K562 (cell line): ENCODE measurements around the gene HERPUD2. TPM values are rescaled to one million over a fixed set of nuclear protein-coding genes. Genes with fewer than 3 reads are reported as not detected.
A peak's percentile ranks its signal among the peaks of the same experiment; 100 is the strongest.

Experiments used
- ARID1B ChIP-seq: fragments of 450-650 bp; IDR thresholded peaks from 2 replicates; pipeline ENCODE4 v1.6.1; 2016; ENCODE audit warnings: antibody characterized with exemption, mild to moderate bottlenecking, inconsistent platforms
- ATF3 ChIP-seq, 2 experiments: fragments of 450-650 bp in 1 of 2; sonication (generic) in 1 of 2; formaldehyde crosslinking in 1 of 2; IDR thresholded peaks in 1 of 2; conservative IDR thresholded peaks in 1 of 2; 2 replicates each; pipeline versions ENCODE4 v1.6.1 to v1.8.1; 2016 to 2023; ENCODE audit warnings: mild to moderate bottlenecking in 2 of 2, moderate library complexity in 2 of 2, inconsistent platforms in 1 of 2, missing genetic modification reagents in 1 of 2
- CREB3L1 ChIP-seq: fragments of 450-650 bp; IDR thresholded peaks from 2 replicates; pipeline ENCODE4 v1.6.1; 2014; ENCODE audit warnings: low read depth, mild to moderate bottlenecking, moderate library complexity, borderline replicate concordance
- DIDO1 ChIP-seq: fragments of 450-650 bp; IDR thresholded peaks from 2 replicates; pipeline ENCODE4 v1.6.1; 2016; ENCODE audit warnings: low read depth, missing biosample characterization, missing genetic modification characterization
- GABPA ChIP-seq: fragments of 200-800 bp; sonication (Bioruptor generic); conservative IDR thresholded peaks from 2 replicates; pipeline ENCODE4 v1.6.1; 2016; ENCODE audit warnings: low read depth, missing genetic modification characterization, missing compliant biosample characterization
- NR0B1 ChIP-seq: fragments of 450-650 bp; IDR thresholded peaks from one replicate; pipeline ENCODE4 v1.6.1; 2018; ENCODE audit warnings: mild to moderate bottlenecking, moderate library complexity; ENCODE audit not compliant: partially characterized antibody
- RBM34 ChIP-seq: fragments of 200-400 bp; formaldehyde crosslinking; IDR thresholded peaks from 2 replicates; pipeline ENCODE4 v1.6.1; 2018; ENCODE audit warnings: low read length, borderline replicate concordance; ENCODE audit not compliant: insufficient read depth
- REST ChIP-seq, 2 experiments: fragments of 450-650 bp; formaldehyde crosslinking in 1 of 2; IDR thresholded peaks; 2 replicates each; pipeline versions ENCODE4 v1.4.0 to v1.6.1; 2014 to 2020; ENCODE audit warnings: mild to moderate bottlenecking in 2 of 2, borderline replicate concordance in 1 of 2, low read depth in 1 of 2
- TAF1 ChIP-seq: IDR thresholded peaks from 2 replicates; pipeline ENCODE4 v1.6.1; 2011; ENCODE audit warnings: mild to moderate bottlenecking, low read length, moderate library complexity; ENCODE audit not compliant: insufficient read depth, control insufficient read depth, severe bottlenecking; ENCODE audit errors: extremely low read depth
- THRAP3 ChIP-seq: fragments of 450-650 bp; IDR thresholded peaks from 2 replicates; pipeline ENCODE4 v1.6.1; 2016; ENCODE audit warnings: mild to moderate bottlenecking, inconsistent platforms, borderline replicate concordance
- ZNF12 ChIP-seq: sonication (generic); formaldehyde crosslinking; IDR thresholded peaks from 2 replicates; pipeline ENCODE4 v1.4.0; 2020; ENCODE audit warnings: mild to moderate bottlenecking, missing genetic modification reagents
- ZNF263 ChIP-seq: sonication (generic); formaldehyde crosslinking; IDR thresholded peaks from 2 replicates; pipeline ENCODE4 v1.8.0; 2022; ENCODE audit warnings: mild to moderate bottlenecking, missing genetic modification reagents, borderline replicate concordance
- ZNF512 ChIP-seq: IDR thresholded peaks from 2 replicates; pipeline ENCODE4 v1.6.1; 2016; ENCODE audit warnings: missing genetic modification characterization, missing compliant biosample characterization
- polyA plus RNA-seq, 8 experiments: library from polyadenylated mRNA; depleted of rRNA in 4 of 8; stranded (reverse) in 5 of 8; unstranded in 3 of 8; fragments of >200 nt; fragmentation: Nextera tagmentation in 2 of 8; fragmentation: Illumina TruSeq in 1 of 8; extraction: Ambion mirVana in 2 of 8; extraction: Trizol in 1 of 8; gene quantifications; 2 replicates each; pipeline versions ENCODE4 v1.2.1 to v1.2.3, GENCODE V29; 2011 to 2014; ENCODE audit warnings: inconsistent platforms in 1 of 8, missing spikeins in 1 of 8
- total RNA-seq, 7 experiments: library from RNA; depleted of rRNA in 6 of 7; stranded (reverse); fragments of >200 nt in 6 of 7; fragmentation: Illumina TruSeq in 2 of 7; extraction: Trizol in 2 of 7; gene quantifications; 2 replicates each; pipeline versions ENCODE4 v1.2.1 to v1.2.3, GENCODE V29; 2011 to 2021; ENCODE audit warnings: low replicate concordance in 1 of 7

HERPUD2 gene
- total and polyA plus RNA-seq, 9 of the 15 experiments (the other 6 are each of a cell fraction or from before 2014, with no cell fraction given), result 4.1 to 28.5 (median 12.3) TPM

GRCh38 chr7:35596061-35596460 is 98.9 kb downstream of the HERPUD2 start (continued):
- 0 out of 2 replicates have a peak, but pooled peaks have one; percentile 42 for TF ChIP-seq GABPA (tag)
- no peak for TF ChIP-seq CREB3L1
- no peak for TF ChIP-seq THRAP3
- no peak for TF ChIP-seq ZNF263 (CRISPR knock-in tag)
- TF ChIP-seq REST (IDR thresholded peaks at IDR 0.05; ENCODE audit: borderline replicate concordance), result no peak
- no peak for TF ChIP-seq REST (CRISPR knock-in tag; IDR thresholded peaks at IDR 0.05; ENCODE audit: low read depth)
- no peak for TF ChIP-seq DIDO1 (tag)
- no peak for TF ChIP-seq TAF1
- peak; percentile 26; the same call in 1 of the 2 replicates for TF ChIP-seq ARID1B
- TF ChIP-seq ZNF512 (tag), result no peak
- no peak for TF ChIP-seq NR0B1
- no peak for TF ChIP-seq RBM34
- TF ChIP-seq ATF3 (IDR thresholded peaks at IDR 0.05), result peak; percentile 77
- TF ChIP-seq ATF3 (CRISPR knock-in tag; conservative IDR thresholded peaks at IDR 0.05), result no peak
- no peak for TF ChIP-seq ZNF12 (CRISPR knock-in tag)
